PFSK-1 (cell line): ENCODE data around the gene TNS3.

ENCODE experiments used
- POLR2AphosphoS5 ChIP-seq: IDR thresholded peaks from 2 replicates; pipeline ENCODE4 v1.6.1; 2012; ENCODE audit warnings: low read depth, mild to moderate bottlenecking, control low read depth, low read length, moderate library complexity
- SIN3A ChIP-seq: IDR thresholded peaks from 2 replicates; pipeline ENCODE4 v1.6.1; 2012; ENCODE audit warnings: mild to moderate bottlenecking, low read length, moderate library complexity, borderline replicate concordance; ENCODE audit not compliant: insufficient read depth
- TAF1 ChIP-seq: IDR thresholded peaks from 2 replicates; pipeline ENCODE4 v1.6.1; 2012; ENCODE audit warnings: low read length, control low read depth, borderline replicate concordance; ENCODE audit not compliant: insufficient read depth
- TF ChIP-seq, protein P1 (sequence below), 2 experiments: IDR thresholded peaks; 2 replicates each; pipeline versions ENCODE4 v1.6.1 to v1.8.0; 2011 to 2012; ENCODE audit warnings: low read depth in 2 of 2, low read length in 2 of 2, control low read depth in 1 of 2, inconsistent platforms in 1 of 2, mild to moderate bottlenecking in 1 of 2, moderate library complexity in 1 of 2; ENCODE audit not compliant: insufficient read depth in 1 of 2

DNA sequence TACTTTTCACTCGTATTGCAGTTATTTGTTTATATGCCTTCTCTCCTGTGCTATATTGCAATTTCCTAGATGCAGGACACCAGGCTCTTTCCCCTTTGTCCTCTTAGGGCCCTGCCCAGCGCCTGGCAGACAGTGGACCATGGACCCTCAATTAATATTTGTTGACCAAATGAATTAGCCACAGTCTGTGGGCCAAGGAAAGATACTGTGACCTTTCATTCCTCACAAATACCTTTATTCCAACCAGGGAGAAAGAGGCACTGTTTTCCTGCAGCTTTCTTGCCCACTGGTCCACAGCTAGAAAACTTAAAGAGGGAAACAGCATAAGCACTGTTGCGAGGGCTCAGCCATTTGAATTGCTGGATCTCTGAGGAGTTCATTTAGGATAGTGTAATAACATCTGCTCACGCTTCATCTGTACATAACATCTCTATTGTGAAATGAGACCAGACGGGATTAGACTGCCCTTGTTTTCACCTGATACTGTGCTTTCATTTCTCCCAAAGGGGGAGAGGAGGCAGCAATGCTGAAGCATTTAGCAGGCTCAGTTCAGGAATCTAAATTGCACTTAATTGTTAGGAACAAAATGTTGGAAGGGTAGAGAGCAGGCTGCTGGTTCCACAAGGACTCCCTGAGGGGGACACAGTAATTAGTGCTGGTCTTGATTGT lies 46.7 kb downstream of the TNS3 start:
- TF ChIP-seq POLR2AphosphoS5 = no peak
- TF ChIP-seq, protein P1, sequence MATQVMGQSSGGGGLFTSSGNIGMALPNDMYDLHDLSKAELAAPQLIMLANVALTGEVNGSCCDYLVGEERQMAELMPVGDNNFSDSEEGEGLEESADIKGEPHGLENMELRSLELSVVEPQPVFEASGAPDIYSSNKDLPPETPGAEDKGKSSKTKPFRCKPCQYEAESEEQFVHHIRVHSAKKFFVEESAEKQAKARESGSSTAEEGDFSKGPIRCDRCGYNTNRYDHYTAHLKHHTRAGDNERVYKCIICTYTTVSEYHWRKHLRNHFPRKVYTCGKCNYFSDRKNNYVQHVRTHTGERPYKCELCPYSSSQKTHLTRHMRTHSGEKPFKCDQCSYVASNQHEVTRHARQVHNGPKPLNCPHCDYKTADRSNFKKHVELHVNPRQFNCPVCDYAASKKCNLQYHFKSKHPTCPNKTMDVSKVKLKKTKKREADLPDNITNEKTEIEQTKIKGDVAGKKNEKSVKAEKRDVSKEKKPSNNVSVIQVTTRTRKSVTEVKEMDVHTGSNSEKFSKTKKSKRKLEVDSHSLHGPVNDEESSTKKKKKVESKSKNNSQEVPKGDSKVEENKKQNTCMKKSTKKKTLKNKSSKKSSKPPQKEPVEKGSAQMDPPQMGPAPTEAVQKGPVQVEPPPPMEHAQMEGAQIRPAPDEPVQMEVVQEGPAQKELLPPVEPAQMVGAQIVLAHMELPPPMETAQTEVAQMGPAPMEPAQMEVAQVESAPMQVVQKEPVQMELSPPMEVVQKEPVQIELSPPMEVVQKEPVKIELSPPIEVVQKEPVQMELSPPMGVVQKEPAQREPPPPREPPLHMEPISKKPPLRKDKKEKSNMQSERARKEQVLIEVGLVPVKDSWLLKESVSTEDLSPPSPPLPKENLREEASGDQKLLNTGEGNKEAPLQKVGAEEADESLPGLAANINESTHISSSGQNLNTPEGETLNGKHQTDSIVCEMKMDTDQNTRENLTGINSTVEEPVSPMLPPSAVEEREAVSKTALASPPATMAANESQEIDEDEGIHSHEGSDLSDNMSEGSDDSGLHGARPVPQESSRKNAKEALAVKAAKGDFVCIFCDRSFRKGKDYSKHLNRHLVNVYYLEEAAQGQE (IDR thresholded peaks at IDR 0.05; ENCODE audit: insufficient read depth in 1 of 2, low read depth in 2 of 2, low read length in 2 of 2) = no peak
- no peak for TF ChIP-seq SIN3A
- no peak for TF ChIP-seq TAF1
